GM10847 (cell line): Measurements from ENCODE around the gene SARNP.

Experiments used
- POLR2A ChIP-seq: IDR thresholded peaks from 2 replicates; pipeline ENCODE4 v1.6.1; 2011; ENCODE audit not compliant: insufficient read length; ENCODE audit errors: extremely low read depth

The SARNP gene

DNA sequence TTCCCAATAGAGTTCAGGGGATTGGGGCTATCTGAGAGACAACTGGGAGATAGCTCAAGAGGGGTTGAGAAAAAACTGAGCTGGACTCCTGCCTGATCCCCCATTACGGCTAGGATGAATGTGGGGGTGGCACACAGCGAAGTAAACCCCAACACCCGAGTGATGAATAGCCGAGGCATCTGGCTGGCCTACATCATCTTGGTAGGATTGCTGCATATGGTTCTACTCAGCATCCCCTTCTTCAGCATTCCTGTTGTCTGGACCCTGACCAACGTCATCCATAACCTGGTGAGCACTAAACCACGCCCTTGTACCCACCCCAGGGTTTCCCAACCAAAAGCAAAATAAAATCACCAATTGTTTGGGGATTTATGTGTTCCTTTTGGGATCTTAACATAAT lies 1.4 kb upstream of the SARNP start:
- TF ChIP-seq POLR2A, result no peak

DNA sequence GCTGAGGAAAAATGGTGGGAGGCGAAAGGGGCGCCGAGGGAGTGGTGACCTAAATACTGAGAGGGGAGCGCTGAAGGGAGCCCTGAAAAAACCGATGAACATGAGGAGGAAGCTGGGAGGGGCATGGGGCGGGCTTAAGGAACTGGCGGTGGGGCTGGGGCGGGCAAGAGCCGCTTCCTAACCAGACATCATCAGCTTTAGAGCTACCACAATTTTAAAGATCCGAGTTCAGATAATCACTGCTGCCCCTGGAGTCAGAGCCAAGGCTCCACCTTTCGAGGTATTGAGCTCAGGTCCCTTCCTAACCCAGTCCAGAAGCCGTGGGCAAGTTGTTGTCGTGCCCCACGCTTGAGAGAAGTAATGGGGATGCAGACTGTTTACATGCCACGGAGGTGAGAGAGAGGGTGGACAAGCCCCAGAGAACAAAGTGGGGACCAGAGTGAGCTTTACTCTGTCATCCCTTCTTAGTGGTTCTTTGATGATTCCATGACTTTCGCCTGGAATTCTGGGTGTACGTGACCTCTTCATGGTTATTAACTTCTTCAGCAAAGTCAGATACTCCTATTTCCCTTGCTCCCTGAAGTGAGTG lies 710 bp upstream of the SARNP start:
- TF ChIP-seq POLR2A, result no peak

DNA sequence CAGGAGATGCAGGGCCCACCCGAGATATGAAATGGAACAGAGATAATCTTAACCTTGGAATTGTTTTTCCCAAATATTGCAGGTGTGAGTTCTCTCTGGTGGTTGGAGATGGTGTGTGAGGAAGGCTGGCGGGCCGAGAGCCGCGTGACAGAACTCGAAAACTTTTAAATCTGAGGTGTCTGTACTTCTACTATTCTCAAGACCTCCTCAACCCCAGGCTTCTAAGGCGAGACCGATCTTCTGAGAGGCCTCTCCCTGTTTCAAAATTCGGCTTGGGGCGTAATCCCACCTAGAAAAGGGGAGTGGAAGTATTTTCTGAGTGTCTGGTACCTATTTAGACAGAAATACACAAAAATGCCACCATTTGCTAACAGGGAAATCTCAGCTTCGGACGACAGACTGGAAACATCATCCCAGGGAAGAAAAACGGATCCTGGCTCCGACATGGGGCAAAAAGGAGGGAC lies 611 bp downstream of the SARNP start:
- no peak for TF ChIP-seq POLR2A

DNA sequence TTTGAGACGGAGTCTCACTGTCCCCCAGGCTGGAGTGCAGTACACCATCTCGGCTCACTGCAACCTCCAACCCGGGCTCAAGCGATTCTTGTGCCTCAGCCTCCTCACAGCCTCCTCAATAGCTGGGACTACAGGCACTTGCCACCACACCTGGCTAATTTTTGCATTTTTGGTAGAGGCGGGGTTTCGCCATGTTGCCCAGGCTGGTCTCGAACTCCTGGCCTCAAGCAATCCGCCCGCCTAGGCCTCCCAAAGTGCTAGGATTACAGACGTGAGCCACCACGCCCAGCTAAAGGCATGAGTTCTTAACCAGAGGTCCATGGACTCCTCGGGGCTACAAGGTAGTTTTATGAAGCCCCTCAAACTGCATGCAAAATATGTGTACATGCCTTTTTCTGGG lies 2.1 kb downstream of the SARNP start:
- TF ChIP-seq POLR2A, result no peak

DNA sequence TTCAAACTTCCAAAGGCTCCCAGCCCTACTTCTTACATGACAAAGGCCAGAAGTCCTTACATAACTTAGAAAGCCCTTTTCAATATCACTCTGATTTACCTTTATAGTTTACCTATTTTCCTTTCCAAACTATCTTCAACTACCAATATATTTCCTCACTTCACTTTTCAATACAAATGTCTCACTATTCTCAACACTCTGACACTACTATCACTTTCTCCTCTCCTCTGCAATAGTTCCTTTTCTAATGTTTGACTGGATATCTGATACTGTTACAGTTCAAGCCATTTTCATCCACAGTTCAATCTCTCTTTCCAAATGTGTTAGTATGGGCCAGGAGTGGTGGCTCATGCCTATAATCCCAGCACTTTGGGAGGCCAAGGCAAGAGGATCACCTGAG lies 3.3 kb downstream of the SARNP start:
- no peak for TF ChIP-seq POLR2A

DNA sequence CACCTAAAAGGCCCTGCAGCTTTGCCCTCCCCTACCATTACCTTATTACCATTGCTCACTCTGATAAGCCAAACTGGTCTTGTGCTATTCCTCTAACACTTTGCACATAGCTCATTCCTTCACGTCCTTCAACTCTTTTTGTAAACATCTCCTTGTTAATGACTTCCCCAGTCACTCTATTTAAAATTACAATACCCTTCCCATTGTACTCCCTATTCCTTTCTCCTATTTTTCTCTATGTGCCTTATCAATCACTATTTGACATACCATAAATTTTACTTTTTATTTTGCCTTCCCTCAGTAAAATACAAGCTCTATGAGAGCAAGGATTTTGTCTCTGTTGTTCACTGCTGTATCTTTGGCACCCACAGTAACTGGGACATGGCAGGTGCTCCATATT lies 5.4 kb downstream of the SARNP start:
- TF ChIP-seq POLR2A, result no peak

DNA sequence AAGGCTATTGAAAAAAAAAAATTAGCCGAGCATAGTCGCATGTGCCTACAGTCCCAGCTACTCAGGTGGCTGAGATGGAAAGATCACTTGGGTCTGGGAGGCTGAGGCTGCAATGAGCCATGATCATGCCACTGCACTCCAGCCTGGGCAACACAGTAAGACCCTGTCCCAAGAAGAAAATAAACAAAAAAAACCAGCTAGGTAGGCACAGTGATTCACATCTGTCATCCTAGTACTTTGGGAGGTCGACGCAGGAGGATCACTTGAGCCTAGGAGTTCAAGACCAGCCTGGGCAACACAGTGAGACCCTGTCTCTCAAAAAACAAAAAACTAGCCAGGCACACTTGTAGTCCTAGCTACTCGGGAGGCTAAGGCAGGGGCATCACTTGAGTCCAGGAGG lies 8.2 kb downstream of the SARNP start:
- no peak for TF ChIP-seq POLR2A

DNA sequence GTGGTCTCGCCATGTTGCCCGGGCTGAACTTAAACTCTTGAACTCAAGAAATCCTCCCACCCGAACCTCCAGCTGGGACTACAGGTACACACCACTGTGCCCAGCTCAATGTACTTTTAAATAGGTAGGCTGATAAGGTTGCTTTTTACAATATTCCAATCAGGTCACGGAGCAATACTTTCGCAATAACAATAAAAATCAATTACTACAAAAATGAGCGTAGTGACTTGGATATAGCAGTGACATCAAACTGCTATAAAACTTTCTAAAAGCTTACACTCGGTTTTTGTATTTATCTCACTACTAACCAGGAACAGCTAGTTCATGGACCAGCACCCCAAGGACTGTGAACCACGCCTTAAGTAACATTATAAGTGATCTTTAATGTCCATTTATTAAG lies 10.5 kb downstream of the SARNP start:
- TF ChIP-seq POLR2A, result no peak

DNA sequence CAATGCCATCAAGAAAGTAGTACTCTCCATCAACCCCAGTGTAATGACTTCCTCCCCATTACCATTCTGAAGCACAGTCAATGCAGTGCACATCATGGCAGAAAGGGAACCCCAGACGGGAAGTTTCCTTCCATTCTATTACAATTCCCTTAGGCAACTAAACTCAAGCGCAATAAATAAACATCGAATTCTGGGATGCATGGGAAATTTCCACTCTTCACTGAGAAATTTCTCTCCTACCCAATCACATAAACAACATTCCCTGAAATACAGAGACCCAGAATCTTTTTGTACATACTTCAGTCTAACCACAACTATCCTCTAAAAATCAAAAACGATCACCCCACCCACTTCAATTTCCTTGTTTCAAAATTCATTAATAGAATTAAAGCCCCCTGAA lies 20.0 kb downstream of the SARNP start:
- TF ChIP-seq POLR2A, result no peak

DNA sequence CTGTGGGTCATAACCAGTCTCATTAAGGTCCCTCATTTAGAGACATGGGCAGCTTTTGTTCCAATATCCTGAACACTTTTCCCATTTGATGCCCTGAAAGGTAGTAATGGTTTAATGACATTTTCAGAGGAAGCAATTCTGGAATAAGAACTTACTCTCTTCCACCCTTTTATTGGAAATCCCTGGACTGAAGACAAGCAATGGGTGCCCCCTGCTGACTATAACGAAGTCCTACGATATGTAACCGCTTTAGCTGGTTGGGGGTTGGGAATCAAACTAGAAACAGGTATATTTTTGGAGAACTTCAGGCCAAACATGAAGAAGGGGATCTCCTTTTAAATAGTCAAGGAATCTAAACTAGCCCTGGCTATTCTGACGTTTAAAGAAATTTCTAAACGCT lies 20.5 kb downstream of the SARNP start:
- no peak for TF ChIP-seq POLR2A

DNA sequence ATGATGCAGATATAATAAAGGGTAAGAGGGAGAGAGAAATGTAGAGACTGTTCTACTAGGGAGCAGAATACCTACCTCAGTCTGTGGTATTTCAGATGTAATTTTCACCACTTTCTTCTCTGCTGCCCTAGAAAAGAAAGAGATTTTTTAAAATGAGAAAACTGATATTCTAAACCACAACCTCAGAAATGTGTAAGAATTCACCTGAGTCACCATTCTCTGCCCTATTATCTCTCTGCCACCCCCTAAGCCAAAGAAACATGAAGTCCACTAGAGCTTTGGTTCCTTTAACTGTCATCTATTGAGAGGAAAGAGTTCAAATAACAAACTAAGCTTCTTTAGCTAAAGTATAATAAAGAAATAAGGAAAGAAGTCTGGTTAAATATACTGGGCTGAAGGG lies 21.6 kb downstream of the SARNP start:
- TF ChIP-seq POLR2A, result no peak

DNA sequence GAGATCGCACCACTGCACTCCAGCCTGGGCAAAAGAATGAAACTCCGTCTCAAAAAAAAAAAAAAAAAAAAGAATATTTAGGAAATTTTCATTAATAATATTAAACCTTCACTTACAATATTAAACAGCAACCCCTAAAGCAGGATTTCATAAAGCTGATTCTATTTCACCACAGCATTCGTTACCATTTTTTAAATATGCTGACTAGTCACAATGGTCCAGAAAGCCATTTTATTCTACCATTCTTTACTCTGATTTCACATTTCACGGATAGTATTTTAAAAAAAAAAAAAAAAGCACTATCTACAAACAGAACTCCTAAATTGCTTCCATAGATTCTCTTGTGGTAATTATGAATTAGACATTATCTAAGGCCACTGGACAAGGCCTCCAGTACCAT lies 27.6 kb downstream of the SARNP start:
- no peak for TF ChIP-seq POLR2A

DNA sequence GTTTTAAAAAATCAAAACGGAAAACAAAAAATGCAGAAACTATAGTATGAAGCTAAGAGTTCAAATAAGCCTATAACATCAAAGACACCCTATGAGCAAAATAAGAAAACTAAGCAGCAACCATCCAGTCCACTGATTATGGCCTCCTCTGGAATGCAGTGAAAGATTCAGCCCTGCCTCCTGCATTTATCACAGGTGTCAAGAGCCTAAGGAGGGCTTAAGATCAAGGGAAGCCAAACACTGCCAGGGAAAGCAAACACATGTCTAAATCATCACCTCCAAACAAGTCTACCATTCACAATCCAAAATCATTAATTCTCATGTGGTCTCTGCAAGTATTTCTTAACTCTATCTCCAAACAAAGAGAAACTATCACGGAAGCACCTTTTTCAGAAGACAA lies 28.4 kb downstream of the SARNP start:
- TF ChIP-seq POLR2A, result no peak

DNA sequence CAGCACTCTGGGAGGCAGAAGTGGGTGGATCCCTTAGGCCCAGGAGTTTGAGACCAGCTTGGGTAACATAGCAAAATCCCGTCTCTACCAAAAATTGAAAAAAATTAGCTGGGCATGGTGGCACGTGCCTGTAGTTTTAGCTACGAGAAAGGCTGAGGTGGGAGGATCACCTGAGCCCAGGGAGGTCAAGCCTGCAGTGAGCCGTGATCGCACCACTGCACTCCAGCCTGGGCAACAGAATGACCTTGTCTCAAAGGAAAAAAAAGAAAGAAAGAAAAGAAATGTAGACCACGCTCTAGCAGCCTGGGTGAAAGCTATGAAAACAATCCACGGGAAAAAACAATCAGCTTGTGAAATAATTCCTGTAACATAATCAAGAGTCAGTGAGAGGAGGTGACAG lies 29.0 kb downstream of the SARNP start:
- TF ChIP-seq POLR2A, result no peak

DNA sequence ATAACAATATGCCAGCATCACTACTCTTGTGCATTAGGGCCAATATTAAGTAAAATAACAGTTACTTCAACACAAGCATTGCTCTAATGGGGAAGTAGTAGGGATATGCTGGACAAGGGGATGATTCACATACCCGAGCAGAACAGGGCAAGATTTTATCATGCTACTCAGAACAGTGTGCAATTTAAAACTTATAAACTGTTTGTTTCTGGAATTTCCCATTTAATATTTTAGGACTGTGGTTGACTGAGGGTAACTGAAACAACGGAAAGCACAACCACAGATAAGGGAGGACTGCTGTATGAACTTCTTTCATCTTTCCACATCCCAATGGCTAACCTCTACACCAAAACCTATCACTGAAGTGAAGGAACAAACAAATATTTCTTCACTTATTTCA lies 36.8 kb downstream of the SARNP start:
- TF ChIP-seq POLR2A, result no peak

DNA sequence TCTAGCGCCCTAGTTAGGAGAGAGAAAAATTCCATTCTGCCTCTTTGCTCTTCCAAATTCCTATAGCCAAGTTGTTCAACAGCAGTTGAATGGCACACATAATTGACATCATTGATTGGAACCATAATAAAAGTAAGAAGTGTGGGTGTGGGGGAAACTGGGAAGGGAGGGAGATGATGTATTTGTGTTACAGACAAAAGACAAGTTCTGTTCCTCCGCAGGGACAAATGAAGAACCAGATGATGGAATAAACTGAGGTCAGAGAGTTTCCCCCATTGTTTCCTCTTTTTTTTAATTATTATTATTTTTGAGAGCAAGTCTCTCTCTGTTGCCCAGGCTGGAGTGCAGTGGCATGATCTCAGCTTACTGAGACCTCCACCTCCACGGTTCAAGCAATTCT lies 39.7 kb downstream of the SARNP start:
- no peak for TF ChIP-seq POLR2A

DNA sequence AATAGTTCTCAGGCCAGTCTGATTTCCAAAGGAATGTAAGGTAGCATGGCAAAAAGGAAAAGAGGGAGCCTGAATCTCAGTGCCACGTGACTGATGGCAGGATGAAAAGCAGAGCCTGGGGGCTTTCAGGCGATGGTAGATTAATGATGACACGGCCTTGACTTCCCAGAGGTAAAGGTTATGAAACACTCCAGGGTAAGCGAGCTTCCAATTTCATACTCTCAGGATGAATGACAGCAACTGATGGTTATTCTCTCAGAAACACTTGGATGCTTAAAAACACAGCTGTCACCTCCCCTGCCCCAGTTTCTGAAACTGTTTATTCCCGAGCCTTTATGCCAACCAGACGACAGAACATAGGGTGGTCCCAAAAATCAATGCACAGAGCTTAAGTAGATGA lies 45.8 kb downstream of the SARNP start:
- TF ChIP-seq POLR2A, result no peak

DNA sequence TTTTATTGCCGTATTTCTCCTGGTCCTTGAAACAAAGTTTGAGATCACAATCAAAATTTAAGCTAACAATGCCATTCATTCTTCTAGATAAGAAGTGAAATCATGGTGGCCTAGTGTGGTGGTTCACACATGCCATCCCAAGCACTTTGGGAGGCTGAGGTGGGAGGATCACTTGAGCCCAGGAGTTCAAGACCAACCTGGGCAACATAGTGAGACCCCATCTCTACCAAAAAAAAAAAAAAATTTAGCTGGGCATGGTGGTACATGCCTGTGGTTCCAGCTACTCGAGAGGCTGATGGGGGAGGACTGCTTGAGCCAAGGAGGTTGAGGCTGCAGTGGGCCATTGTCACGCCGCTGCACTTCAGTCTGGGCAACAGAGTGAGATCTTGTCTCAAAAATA lies 50.4 kb downstream of the SARNP start:
- TF ChIP-seq POLR2A, result no peak
